IMR-90 (cell line): Measurements from ENCODE around the gene VAV3.

Experiments
- BHLHE40 ChIP-seq: fragments of 150-350 bp; IDR thresholded peaks from 2 replicates; pipeline ENCODE4 v1.6.1; 2016; ENCODE audit warnings: mild to moderate bottlenecking, low read depth, low read length
- FOS ChIP-seq: fragments of 150-350 bp; IDR thresholded peaks from 2 replicates; pipeline ENCODE4 v1.6.1; 2016; ENCODE audit warnings: low read depth, low read length
- POLR2A ChIP-seq: IDR thresholded peaks from 2 replicates; pipeline ENCODE4 v1.6.1; 2012; ENCODE audit warnings: mild to moderate bottlenecking, low read depth, low read length
- RFX5 ChIP-seq: IDR thresholded peaks from 2 replicates; pipeline ENCODE4 v1.8.0; 2012; ENCODE audit warnings: low read depth, mild to moderate bottlenecking, low read length, moderate library complexity
- TF ChIP-seq, protein P1 (sequence below): conservative IDR thresholded peaks from 2 replicates; pipeline ENCODE4 v1.5.1; 2012; ENCODE audit warnings: mild to moderate bottlenecking, low read depth, low read length, improper control_type of control experiment

DNA sequence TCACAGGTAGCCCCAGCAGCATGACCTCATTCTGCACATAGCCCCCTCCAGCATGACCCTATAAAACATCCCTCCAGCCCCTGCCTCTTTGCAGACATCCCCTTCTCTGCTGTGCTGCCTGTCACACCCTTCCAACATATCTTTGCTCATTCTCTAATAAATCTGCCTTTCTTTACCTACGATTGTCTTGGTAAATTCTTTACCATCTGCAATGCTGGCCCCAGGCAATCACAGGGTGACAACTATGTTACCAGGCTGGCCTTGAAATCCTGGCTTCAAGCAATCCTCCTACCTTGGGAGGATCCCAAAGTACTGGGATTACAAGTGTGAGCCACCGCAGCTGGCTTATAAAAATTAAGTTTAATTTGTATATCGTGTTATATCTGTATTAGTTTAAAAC is 134.5 kb downstream of the VAV3 start:
- TF ChIP-seq POLR2A (no peak), BHLHE40 (no peak), RFX5 (no peak), FOS (no peak)
- TF ChIP-seq, protein P1, sequence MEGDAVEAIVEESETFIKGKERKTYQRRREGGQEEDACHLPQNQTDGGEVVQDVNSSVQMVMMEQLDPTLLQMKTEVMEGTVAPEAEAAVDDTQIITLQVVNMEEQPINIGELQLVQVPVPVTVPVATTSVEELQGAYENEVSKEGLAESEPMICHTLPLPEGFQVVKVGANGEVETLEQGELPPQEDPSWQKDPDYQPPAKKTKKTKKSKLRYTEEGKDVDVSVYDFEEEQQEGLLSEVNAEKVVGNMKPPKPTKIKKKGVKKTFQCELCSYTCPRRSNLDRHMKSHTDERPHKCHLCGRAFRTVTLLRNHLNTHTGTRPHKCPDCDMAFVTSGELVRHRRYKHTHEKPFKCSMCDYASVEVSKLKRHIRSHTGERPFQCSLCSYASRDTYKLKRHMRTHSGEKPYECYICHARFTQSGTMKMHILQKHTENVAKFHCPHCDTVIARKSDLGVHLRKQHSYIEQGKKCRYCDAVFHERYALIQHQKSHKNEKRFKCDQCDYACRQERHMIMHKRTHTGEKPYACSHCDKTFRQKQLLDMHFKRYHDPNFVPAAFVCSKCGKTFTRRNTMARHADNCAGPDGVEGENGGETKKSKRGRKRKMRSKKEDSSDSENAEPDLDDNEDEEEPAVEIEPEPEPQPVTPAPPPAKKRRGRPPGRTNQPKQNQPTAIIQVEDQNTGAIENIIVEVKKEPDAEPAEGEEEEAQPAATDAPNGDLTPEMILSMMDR = no peak
